Measurements from ENCODE around the gene REXO2. TPM values are rescaled to one million over a fixed set of nuclear protein-coding genes. Genes with fewer than 3 reads are reported as not detected.

The REXO2 gene
- total RNA-seq, 1 donor from 2014 or later: 67.5 TPM

DNA sequence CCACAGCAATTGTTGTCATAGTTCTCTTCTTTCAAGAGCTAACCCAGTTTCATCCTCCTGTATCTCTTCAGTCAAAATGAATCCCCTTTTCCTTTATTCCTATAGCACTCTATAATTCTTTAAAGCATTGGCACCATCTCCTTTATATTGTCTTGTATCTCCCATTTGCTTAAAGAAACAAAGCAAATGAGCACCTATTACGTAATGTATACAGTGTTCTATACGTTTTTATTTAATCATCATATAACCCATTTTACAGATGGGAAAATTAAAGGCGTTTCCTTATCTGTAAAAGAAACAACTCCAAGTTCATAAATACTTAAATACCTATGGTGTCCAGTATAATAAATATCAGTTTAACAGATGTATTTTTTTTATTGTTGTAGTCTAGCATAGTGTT, 6.4 kb upstream of the REXO2 start:
- Histone ChIP-seq H3K4me1 (no peaks in the 10 kb centered on the region), H3K4me3 (no peak overlapping the region), H3K36me3 (no peaks in the 10 kb centered on the region), H3K27me3 (ENCODE audit: low read depth) (no peaks in the 10 kb centered on the region), H3K27ac (no peak overlapping the region), H3K9me3 (no peaks in the 10 kb centered on the region)
- no peak for DNase-seq
- no peak for TF ChIP-seq CTCF (IDR thresholded peaks at IDR 0.05)
- intact Hi-C loops (cut with DNase I): no loop called here
- ATAC-seq: no peak

DNA sequence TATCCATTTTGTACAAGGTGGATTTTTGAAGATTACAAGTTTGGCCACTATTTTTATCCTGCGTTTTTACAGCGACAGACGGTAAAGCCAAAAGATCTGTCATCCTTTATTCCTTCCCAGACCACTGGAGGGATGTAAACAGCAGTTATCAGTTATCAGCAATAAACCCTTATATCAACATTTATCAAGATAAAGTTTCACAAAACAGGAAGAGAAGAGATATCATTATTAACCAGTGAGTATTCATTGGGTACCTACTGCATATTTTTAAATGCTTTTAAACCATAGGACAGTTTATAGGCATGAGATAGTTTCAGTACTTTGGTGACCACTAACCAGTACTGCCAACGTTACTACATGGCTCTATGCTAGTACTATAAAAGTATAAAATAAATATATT, 5.9 kb upstream of the REXO2 start:
- TF ChIP-seq CTCF (IDR thresholded peaks at IDR 0.05): no peak
- no peak overlapping the region for H3K27ac ChIP-seq
- H3K4me3 ChIP-seq: no peak overlapping the region
- H3K9me3 ChIP-seq: no peaks in the 10 kb centered on the region
- DNase-seq (no peak), ATAC-seq (no peak)
- H3K36me3 ChIP-seq: no peaks in the 10 kb centered on the region
- intact Hi-C loops (cut with DNase I): no loop called here
- H3K27me3 ChIP-seq (ENCODE audit: low read depth): no peaks in the 10 kb centered on the region
- H3K4me1 ChIP-seq: no peaks in the 10 kb centered on the region

DNA sequence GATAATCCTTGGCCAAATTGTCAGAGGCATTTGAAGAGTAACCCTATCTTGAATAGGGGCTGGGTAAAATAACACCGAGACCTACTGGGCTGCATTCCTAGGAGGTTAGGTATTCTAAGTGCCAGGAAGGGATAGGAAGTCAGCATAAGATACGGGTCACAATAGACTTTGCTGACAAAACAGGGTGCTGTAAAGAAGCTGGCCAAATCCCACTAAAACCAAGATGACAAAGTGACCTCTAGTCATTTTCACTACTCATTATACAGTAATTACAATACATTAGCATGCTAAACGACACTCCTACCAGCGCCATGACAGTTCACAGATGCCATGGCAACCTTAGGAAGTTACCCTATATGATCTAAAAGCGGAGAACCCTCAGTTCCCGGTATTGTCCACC, 964 bp upstream of the REXO2 start:
- Histone ChIP-seq H3K27me3 (ENCODE audit: low read depth) (no peaks in the 10 kb centered on the region), H3K9me3 (no peaks in the 10 kb centered on the region), H3K4me3 (no peak overlapping the region), H3K27ac (peak overlapping the region; percentile 85), H3K4me1 (peaks cover 17% of the 10 kb centered on the region), H3K36me3 (no peaks in the 10 kb centered on the region)
- DNase-seq (no peak), ATAC-seq (peak; percentile 46 to 65)
- intact Hi-C loops (cut with DNase I): no loop called here
- no peak for TF ChIP-seq CTCF (IDR thresholded peaks at IDR 0.05)

- H3K27ac ChIP-seq: peak overlapping the region; percentile 85
- intact Hi-C loops (cut with DNase I): no loop called here
- no peak for TF ChIP-seq CTCF (IDR thresholded peaks at IDR 0.05)
- no peaks in the 10 kb centered on the region for H3K9me3 ChIP-seq
- peaks cover 17% of the 10 kb centered on the region for H3K4me1 ChIP-seq
- peak overlapping the region; percentile 92 for H3K4me3 ChIP-seq
- ATAC-seq (peak in 1 of 2 donors; percentile 21), DNase-seq (no peak)
- peaks cover 12% of the 10 kb centered on the region for H3K36me3 ChIP-seq
- no peaks in the 10 kb centered on the region for H3K27me3 ChIP-seq (ENCODE audit: low read depth)
These were observed 1.0 kb downstream of the REXO2 start for GRCh38 chr11:114440121-114440860.

DNA sequence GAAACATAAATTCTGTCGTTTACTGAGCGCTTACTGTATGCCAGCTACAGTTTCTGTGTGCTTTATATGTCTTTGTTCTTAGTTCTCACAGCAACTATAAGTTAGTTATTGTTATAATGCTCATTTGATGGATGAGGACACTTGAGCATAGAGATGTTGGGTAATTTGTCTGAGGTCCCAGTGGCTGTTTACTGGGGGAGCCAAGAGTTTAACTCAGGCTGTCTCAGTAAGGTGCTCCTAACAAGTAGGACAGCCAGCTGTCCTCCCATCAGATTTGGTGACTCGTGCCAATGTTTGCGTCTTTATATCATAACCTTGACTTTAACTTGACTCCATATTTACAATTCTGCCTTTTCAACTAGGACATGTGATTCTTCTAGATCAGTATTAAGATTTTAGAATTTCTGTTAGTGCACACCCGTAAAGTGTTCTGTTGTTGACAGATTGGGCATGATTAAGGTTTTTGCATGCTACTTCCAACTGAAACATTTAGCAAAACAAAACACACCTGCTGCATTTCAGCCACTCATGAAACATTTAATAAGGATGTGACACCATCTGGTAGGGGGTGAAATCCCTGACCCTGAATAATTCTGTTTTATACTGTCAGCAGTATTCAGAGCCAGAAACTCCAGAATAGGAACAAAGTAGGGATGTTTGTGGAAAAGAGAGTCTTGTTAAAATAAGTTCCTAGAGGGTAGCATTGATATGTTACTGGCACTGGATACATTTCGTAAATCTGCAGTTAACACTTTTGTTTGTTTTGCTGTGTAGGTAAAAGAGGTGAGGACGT, 1.9 kb downstream of the REXO2 start:
- TF ChIP-seq CTCF (IDR thresholded peaks at IDR 0.05): no peak
- H3K9me3 ChIP-seq: no peaks in the 10 kb centered on the region
- peaks cover 13% of the 10 kb centered on the region for H3K36me3 ChIP-seq
- intact Hi-C loops (cut with DNase I): no loop called here
- no peak for ATAC-seq
- peaks cover 17% of the 10 kb centered on the region for H3K4me1 ChIP-seq
- H3K27me3 ChIP-seq (ENCODE audit: low read depth): no peaks in the 10 kb centered on the region
- H3K4me3 ChIP-seq: peak overlapping the region; percentile 92
- DNase-seq: no peak
- no peak overlapping the region for H3K27ac ChIP-seq
